M059J (cell line): ENCODE results near the gene TRMT10B. TPM values are rescaled to one million over a fixed set of nuclear protein-coding genes. Genes with fewer than 3 reads are reported as not detected.
"Not testable (repeated sequence)": the region's sequence is repeated elsewhere in the genome, so short reads cannot be mapped to it uniquely, and the experiment has no call there.

Source experiments
- DNase-seq: peaks from one replicate; pipeline ENCODE4 v3.0.0-alpha.2; 2012; ENCODE audit warnings: low read depth
- total RNA-seq: library from RNA; depleted of rRNA; stranded (reverse); fragments of >200 nt; shearing (Covaris generic); gene quantifications from 2 replicates; pipeline ENCODE4 v1.2.3, GENCODE V29; 2014; rRNA removed

TRMT10B gene
- total RNA-seq, 1 experiment from 2014 or later: 3.6 TPM

DNA sequence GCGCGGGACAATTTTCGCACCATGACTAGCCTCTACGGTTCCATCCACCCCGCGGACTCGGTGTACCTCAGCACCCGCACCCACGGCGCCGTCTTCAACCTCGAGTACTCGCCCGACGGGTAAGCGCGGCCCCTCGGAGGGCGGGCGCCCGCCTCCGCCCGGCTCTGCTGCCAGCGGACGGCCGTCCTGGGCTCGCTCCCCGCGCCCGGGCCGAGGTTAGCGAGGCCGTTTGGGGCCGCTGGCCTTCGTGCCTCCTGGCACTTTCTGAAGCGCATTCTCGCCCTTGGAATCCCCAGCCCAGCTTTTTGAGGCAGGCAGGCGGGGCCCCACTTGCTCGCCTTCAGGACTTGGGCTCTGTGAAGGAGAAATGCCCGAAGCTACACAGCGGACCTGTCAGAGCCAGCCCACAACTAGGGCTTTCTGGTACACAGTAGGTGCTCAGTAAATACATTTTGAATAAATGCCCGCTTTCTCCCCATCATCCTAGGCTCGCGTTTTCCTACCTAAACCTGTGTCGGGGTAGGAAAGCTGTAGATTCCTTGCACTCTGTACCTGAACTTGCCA lies 47.8 kb downstream of the TRMT10B start:
- DNase-seq: peak; percentile 44

GRCh38 chr9:37801959-37802711 lies 48.5 kb downstream of the TRMT10B start:
- DNase-seq: no peak

DNA sequence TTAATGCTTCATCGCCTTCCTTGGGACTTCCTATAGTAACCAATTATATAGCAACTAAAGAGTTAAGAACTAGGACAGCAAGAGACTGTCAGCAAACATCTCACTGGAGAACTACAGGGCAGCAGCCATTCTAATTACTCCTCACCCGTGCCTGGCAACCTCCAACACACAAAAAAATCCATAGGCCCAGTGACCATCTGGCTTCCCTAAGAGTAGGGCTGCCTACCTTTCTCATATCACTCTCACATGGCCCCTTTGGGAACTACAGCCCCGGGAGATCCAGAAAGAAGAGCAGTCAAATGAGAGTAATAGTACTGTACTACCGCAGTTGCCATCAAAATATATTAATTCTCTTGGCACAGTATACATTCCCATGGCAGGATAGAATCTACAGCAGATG lies 52.7 kb downstream of the TRMT10B start:
- no peak for DNase-seq

DNA sequence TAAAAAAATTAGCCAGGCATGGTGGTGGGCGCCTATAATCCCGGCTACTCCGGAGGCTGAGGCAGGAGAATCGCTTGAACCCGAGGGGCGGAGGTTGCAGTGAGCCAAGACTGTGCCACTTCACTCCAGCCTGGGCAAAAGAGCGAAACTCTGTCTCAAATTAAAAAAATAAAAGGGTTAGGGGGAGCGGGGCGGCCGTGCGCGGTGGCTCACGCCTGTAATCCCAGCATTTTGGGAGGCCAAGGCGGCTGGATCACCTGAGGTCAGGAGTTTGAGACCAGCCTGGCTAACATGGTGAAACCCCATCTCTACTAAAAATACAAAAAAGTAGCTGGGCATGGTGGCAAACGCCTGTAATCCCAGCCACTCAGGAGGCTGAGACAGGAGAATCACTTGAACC lies 56.1 kb downstream of the TRMT10B start:
- DNase-seq: not testable (repeated sequence)

DNA sequence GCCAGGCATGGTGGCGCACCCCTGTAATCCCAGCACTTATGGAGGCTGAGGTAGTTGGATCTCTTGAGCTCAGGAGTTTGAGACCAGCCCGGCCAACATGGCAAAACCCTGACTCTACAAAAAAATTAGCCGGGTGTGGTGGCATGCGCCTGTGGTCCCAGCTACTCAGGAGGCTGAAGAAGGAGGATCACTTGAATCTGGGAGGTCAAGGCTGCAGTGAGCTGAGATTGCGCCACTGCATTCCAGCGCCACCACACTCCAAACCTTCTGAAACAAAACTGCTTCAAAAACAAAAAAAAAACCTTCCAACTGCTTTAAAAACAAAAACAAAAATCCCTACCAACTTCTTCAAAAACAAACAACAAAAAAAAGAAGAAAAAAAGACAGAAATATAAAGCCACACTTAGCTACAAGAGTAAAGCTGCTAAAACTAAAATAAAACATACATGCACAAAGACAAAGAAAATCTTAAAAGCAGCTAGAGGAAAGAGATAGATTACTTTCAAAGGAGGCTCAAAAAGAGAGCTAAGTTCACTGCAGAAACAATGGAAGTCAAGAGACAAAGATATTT lies 58.4 kb downstream of the TRMT10B start:
- DNase-seq: no peak

DNA sequence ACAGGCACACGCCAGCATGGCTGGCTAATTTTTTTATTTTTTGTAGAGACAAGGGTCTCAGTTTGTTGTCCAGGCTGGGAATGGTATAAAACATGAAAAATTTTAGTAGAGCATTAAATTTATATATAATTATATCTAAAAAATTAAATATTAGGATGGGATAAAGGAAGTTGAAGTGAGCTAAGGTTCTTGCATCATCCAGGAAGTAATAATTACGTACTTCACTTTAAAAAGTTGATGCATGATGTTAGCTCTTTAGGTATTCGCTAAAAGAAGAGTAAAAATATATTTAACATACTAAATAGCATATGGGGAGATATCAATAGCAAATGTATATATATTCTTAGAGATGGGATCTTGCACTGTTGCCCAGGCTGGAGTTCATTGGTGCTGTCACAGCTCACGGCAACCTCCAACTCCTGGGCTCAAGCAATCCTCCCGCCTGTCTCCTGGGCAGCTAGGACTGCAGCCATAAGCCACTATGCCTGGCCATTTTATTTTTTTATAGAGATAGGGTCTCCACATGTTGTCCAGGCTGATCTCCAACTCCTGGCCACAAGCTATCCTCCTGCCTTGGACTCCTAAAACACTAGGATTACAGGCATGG lies 59.3 kb downstream of the TRMT10B start:
- DNase-seq: no peak

DNA sequence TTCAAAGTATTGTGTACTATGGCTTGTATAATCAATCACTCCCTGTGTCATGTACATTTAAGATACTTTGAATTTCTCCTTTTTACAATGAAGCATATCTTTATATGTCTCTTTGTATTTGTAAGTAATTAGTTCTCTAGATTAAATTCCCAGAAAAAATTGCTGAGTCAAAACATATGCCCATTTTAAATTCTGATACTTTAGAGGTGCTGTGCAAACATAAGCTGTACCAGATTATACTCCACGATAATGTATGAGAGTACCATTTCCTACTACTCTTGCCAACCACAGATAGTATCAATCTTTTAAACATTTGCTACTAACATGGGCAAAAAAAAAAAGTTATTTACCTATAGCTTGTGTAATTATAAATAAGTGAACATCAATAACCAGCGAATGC lies 65.2 kb downstream of the TRMT10B start:
- DNase-seq: no peak

- DNase-seq: no peak
These were observed 66.5 kb downstream of the TRMT10B start for GRCh38 chr9:37820142-37820541.

DNA sequence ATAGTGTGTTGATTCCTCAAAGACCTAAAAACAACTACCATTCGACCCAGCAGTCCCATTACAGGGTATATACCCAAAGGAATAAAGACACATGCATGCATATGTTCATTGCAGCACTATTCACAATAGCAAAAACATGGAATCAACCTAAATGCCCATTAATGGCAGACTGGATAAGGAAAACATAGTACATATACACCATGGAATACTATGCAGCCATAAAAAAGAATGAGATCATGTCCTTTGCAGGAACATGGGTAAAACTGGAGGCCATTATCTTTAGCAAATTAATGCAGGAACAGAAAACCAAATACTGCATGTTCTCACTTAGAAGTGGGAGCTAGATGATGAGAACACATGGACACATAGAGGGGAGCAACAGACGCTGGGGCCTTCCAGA lies 71.6 kb downstream of the TRMT10B start:
- not testable (repeated sequence) for DNase-seq

GRCh38 chr9:37827483-37828165 lies 74.0 kb downstream of the TRMT10B start:
- DNase-seq: no peak

Other genes with a start within 250 kb of the TRMT10B start
- 6.2 and 8.4 TPM in 2 replicates for gene FBXO10, start 177.4 kb upstream of the TRMT10B start, total RNA-seq
- gene TOMM5, start 161.2 kb upstream of the TRMT10B start, total RNA-seq: 307 and 320 TPM in 2 replicates
- gene FRMPD1, start 102.9 kb upstream of the TRMT10B start, total RNA-seq: not detected in 2 replicates
- gene EXOSC3, start 31.3 kb downstream of the TRMT10B start, total RNA-seq: 62.8 and 108 TPM in 2 replicates
- gene DCAF10, start 47.0 kb downstream of the TRMT10B start, total RNA-seq: 29.3 and 38.5 TPM in 2 replicates
- 40.4 and 44.2 TPM in 2 replicates for gene SLC25A51, start 150.3 kb downstream of the TRMT10B start, total RNA-seq